Activated CD4-positive, alpha-beta memory T cell treated with anti-CD3 and anti-CD28 coated beads for 36 hours (primary cell): ENCODE measurements around the gene C1GALT1C1L. TPM values are rescaled to one million over a fixed set of nuclear protein-coding genes. Genes with fewer than 3 reads are reported as not detected.

Experiments
- CTCF ChIA-PET: fragments of 350-600 bp; sonication (Branson Sonifier 250); formaldehyde crosslinking; loops from one replicate; lab custom pipeline; 2021; ENCODE audit warnings: antibody characterized with exemption, inconsistent platforms; lab: Charles Lee
- POLR2A ChIA-PET: fragments of 350-600 bp; sonication (Branson Sonifier 250); formaldehyde crosslinking; loops from one replicate; lab custom pipeline; 2021; ENCODE audit warnings: antibody characterized with exemption; lab: Charles Lee
- DNase-seq: peaks from one replicate; pipeline ENCODE4 v3.0.0-alpha.2; 2020
- H3K27ac Mint-ChIP-seq: one replicate; pipeline ENCODE4 v1.8.0; 2021; ENCODE audit warnings: mixed read lengths
- H3K27me3 Mint-ChIP-seq: one replicate; pipeline ENCODE4 v1.8.0; 2021; ENCODE audit warnings: mixed read lengths
- H3K36me3 Mint-ChIP-seq: one replicate; pipeline ENCODE4 v1.8.0; 2021; ENCODE audit warnings: mixed read lengths
- H3K4me1 Mint-ChIP-seq: one replicate; pipeline ENCODE4 v1.8.0; 2021; ENCODE audit warnings: low read depth, mixed read lengths
- H3K4me3 Mint-ChIP-seq: one replicate; pipeline ENCODE4 v1.8.0; 2021; ENCODE audit warnings: mild to moderate bottlenecking, mixed read lengths
- H3K9me3 Mint-ChIP-seq: one replicate; pipeline ENCODE4 v1.8.0; 2021; ENCODE audit warnings: mixed read lengths
- intact Hi-C: fragments of 100-400 bp; cut with micrococcal nuclease; formaldehyde crosslinking; loops from one replicate; pipeline ENCODE4 v1.15.1; 2023
- total RNA-seq, 2 experiments: library from RNA; stranded (reverse); gene quantifications; one replicate each; pipeline ENCODE4 v1.2.3, GENCODE V29; 2021

The C1GALT1C1L gene
- not detected for total RNA-seq

DNA sequence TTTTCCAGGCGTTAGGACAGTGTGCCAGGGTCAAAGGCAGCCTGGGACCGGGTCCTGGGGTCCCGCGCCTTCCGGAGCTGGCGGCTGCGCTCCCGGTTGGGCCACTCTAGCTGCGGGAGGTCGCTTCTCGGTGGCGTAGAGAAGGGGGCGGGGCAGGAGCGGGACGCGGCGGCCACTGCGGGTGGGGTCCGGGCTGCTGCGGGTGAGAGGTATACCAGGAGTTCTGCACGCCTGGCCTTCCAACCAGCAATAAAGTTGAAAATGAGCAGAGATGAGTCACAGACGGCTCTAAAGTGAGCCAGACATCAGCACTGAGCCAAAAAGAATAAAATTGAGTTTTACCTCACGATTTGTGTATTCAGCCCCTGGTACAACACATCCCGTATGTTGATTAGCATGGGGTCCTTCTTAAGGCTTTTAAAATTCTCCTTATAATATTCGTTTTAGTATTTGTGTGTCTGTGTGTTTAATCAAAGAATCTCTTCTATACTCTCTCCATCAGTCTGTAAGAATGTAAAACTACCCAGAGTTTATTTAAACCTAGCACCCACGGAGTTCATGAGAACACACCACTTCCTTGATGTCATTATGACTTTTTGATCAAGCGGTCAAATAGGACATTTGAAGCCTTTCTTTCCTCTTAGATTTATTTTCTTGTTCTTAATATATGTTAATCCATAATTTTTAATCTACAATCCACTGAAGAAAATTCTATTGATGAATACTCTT is at the start of gene C1GALT1C1L:
Gene C1GALT1C1L, minus strand, starts transcription at position 108 of the 729 bp plus-strand sequence. Its CDS starts 107 bp downstream, at position 1.
- H3K36me3 Mint-ChIP-seq: peaks cover 3% of the 10 kb centered on the region
- POLR2A ChIA-PET: no interaction called here
- CTCF ChIA-PET: no interaction called here
- no peak within 1 kb of the TSS for H3K27ac Mint-ChIP-seq
- peaks cover 2% of the 10 kb centered on the region for H3K4me1 Mint-ChIP-seq
- H3K4me3 Mint-ChIP-seq: peak within 1 kb of the TSS; percentile 45
- intact Hi-C loops: no loop called here
- peaks cover 24% of the 10 kb centered on the region for H3K27me3 Mint-ChIP-seq
- peak; percentile 33 for DNase-seq
- H3K9me3 Mint-ChIP-seq: peaks cover 6% of the 10 kb centered on the region

- H3K27ac Mint-ChIP-seq: no peak overlapping the region
Observed at GRCh38 chr2:43725711-43726246, 49.5 kb upstream of the C1GALT1C1L start.

GRCh38 chr2:43724728-43725526 is 48.7 kb upstream of the C1GALT1C1L start:
- intact Hi-C loops: no loop called here
- no peaks in the 10 kb centered on the region for H3K9me3 Mint-ChIP-seq
- H3K36me3 Mint-ChIP-seq: no peaks in the 10 kb centered on the region
- H3K4me1 Mint-ChIP-seq: no peaks in the 10 kb centered on the region
- no peak overlapping the region for H3K27ac Mint-ChIP-seq
- H3K4me3 Mint-ChIP-seq: no peak overlapping the region
- H3K27me3 Mint-ChIP-seq: no peaks in the 10 kb centered on the region
- POLR2A ChIA-PET: no interaction called here
- no peak for DNase-seq
- CTCF ChIA-PET: no interaction called here

More at GRCh38 chr2:43725711-43726246, 49.5 kb upstream of the C1GALT1C1L start:
- ChIA-PET POLR2A (no interaction called here), CTCF (no interaction called here)
- H3K9me3 Mint-ChIP-seq: no peaks in the 10 kb centered on the region
- intact Hi-C loops: no loop called here
- no peaks in the 10 kb centered on the region for H3K27me3 Mint-ChIP-seq
- H3K36me3 Mint-ChIP-seq: no peaks in the 10 kb centered on the region
- no peak for DNase-seq
- no peaks in the 10 kb centered on the region for H3K4me1 Mint-ChIP-seq
- no peak overlapping the region for H3K4me3 Mint-ChIP-seq

- DNase-seq: no peak
- intact Hi-C loops: no loop called here
- Mint-ChIP-seq H3K27me3 (peaks cover 2% of the 10 kb centered on the region), H3K4me3 (no peak overlapping the region), H3K9me3 (no peaks in the 10 kb centered on the region), H3K36me3 (no peaks in the 10 kb centered on the region), H3K4me1 (no peaks in the 10 kb centered on the region), H3K27ac (no peak overlapping the region)
- POLR2A ChIA-PET: interaction anchor here (0.6 kb wide), 1 partner anchor 13 kb away, joined by 5 read pairs; no protein-coding TSS in a partner anchor
- CTCF ChIA-PET: no interaction called here
Observed at GRCh38 chr2:43718530-43719124, 42.4 kb upstream of the C1GALT1C1L start.

- intact Hi-C loops: no loop called here
- Mint-ChIP-seq H3K4me1 (no peaks in the 10 kb centered on the region), H3K27me3 (peaks cover 2% of the 10 kb centered on the region), H3K36me3 (no peaks in the 10 kb centered on the region), H3K4me3 (no peak overlapping the region), H3K9me3 (no peaks in the 10 kb centered on the region), H3K27ac (no peak overlapping the region)
- ChIA-PET POLR2A (no interaction called here), CTCF (no interaction called here)
- DNase-seq: no peak
Observed at GRCh38 chr2:43717322-43717721, 41.1 kb upstream of the C1GALT1C1L start.

DNA sequence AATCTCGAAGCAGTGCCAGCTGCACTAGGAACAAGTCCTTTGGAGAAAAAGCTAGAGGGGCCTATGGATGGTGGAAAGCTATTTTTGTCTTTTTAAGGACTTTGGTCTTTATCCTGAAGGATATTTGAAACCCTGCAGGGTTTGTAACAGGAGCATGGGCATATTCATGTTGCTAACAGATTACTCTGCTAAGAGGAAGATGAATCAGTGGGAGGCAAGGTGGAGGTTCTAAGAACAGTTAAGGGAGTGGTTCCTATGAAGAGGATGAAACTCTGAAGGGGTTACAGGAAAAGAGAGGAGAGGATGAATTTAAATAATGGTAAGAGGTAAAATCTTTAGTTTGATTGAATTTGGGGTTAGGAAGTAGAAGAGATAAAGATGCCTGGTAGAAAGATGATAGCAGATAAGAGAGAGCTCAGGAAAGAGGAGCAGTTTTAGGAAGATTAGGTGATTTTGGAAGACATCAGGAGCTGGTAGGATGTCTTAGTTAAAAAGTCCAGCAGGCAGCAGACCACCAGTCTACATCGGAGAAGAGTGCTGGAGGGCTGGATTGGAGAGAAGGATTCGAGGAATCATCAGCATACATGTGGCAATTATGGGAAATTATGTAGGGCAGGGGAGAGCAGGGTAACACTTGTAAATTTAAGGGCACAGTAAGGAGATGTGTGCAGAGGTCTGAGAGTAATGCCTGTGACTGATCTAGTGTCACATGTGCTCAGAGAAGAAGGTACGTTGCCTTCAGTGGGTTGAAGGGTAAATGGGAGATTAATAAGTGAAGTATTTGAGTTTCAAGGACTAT is 39.3 kb upstream of the C1GALT1C1L start:
- H3K36me3 Mint-ChIP-seq: no peaks in the 10 kb centered on the region
- POLR2A ChIA-PET: no interaction called here

GRCh38 chr2:43714164-43714563 is 37.9 kb upstream of the C1GALT1C1L start:
- Mint-ChIP-seq H3K36me3 (no peaks in the 10 kb centered on the region), H3K27me3 (peaks cover 6% of the 10 kb centered on the region), H3K9me3 (no peaks in the 10 kb centered on the region), H3K4me1 (no peaks in the 10 kb centered on the region), H3K27ac (no peak overlapping the region), H3K4me3 (no peak overlapping the region)
- intact Hi-C loops: no loop called here
- no peak for DNase-seq
- CTCF ChIA-PET: no interaction called here
- POLR2A ChIA-PET: no interaction called here

More for the DNA sequence above, 39.3 kb upstream of the C1GALT1C1L start:
- CTCF ChIA-PET: no interaction called here
- no peak for DNase-seq
- no peaks in the 10 kb centered on the region for H3K4me1 Mint-ChIP-seq
- no peaks in the 10 kb centered on the region for H3K9me3 Mint-ChIP-seq
- peaks cover 4% of the 10 kb centered on the region for H3K27me3 Mint-ChIP-seq
- no peak overlapping the region for H3K4me3 Mint-ChIP-seq
- no peak overlapping the region for H3K27ac Mint-ChIP-seq
- intact Hi-C loops: no loop called here

- CTCF ChIA-PET: no interaction called here
- no peaks in the 10 kb centered on the region for H3K4me1 Mint-ChIP-seq
Observed at GRCh38 chr2:43710866-43711265, 34.6 kb upstream of the C1GALT1C1L start.

GRCh38 chr2:43708891-43709290 is 32.7 kb upstream of the C1GALT1C1L start:
- Mint-ChIP-seq H3K4me3 (no peak overlapping the region), H3K36me3 (no peaks in the 10 kb centered on the region), H3K4me1 (no peaks in the 10 kb centered on the region), H3K9me3 (no peaks in the 10 kb centered on the region), H3K27me3 (peaks cover 12% of the 10 kb centered on the region), H3K27ac (no peak overlapping the region)
- ChIA-PET POLR2A (interaction anchor here (0.8 kb wide), 1 partner anchor 9 kb away, joined by 3 read pairs; no protein-coding TSS in a partner anchor), CTCF (no interaction called here)
- no peak for DNase-seq
- intact Hi-C loops: no loop called here

More at GRCh38 chr2:43710866-43711265, 34.6 kb upstream of the C1GALT1C1L start:
- Mint-ChIP-seq H3K9me3 (no peaks in the 10 kb centered on the region), H3K27ac (no peak overlapping the region), H3K4me3 (no peak overlapping the region), H3K27me3 (peaks cover 11% of the 10 kb centered on the region), H3K36me3 (no peaks in the 10 kb centered on the region)
- no peak for DNase-seq
- POLR2A ChIA-PET: no interaction called here
- intact Hi-C loops: no loop called here

DNA sequence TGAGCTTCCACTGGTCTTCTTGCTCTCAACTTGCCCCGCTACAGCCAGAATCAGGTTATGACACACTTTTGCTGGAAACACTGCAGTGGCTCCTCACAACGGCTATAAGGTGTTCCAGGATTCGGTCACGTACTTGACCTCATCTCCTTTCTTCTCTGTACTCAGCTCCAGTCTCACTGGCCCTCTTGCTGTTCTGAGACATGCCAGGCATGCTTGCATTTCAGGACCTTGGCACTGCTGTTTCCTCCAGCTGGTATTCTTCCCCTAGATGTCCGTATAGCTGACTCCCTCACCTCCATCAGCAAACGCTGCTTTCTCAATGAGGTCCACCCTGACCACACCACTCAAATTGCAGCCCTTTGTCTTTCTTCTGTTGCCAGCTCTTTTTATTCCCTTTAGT is 31.9 kb upstream of the C1GALT1C1L start:
- Mint-ChIP-seq H3K9me3 (no peaks in the 10 kb centered on the region), H3K27ac (no peak overlapping the region), H3K4me1 (no peaks in the 10 kb centered on the region), H3K4me3 (no peak overlapping the region), H3K36me3 (no peaks in the 10 kb centered on the region), H3K27me3 (peaks cover 13% of the 10 kb centered on the region)
- CTCF ChIA-PET: no interaction called here
- POLR2A ChIA-PET: no interaction called here
- DNase-seq: no peak
- intact Hi-C loops: no loop called here

GRCh38 chr2:43707255-43708015 is 31.2 kb upstream of the C1GALT1C1L start:
- ChIA-PET POLR2A (no interaction called here), CTCF (no interaction called here)
- Mint-ChIP-seq H3K4me3 (no peak overlapping the region), H3K4me1 (no peaks in the 10 kb centered on the region), H3K27me3 (peaks cover 13% of the 10 kb centered on the region), H3K36me3 (no peaks in the 10 kb centered on the region), H3K27ac (no peak overlapping the region), H3K9me3 (no peaks in the 10 kb centered on the region)
- intact Hi-C loops: no loop called here
- no peak for DNase-seq
